Duodenal mucosa (tissue), 2 donors: ENCODE measurements around the gene TRPV5.

Source experiments
- H3K27ac ChIP-seq: one replicate; pipeline ENCODE4 v1.7.0; 2013; ENCODE audit warnings: low read depth, low read length
- H3K27me3 ChIP-seq, 2 donors: one replicate each; pipeline ENCODE4 v1.7.0; 2013; ENCODE audit warnings: low read length in 2 of 2, control low read depth in 1 of 2; ENCODE audit not compliant: insufficient read depth in 2 of 2, control insufficient read depth in 1 of 2
- H3K36me3 ChIP-seq, 2 donors: one replicate each; pipeline ENCODE4 v1.7.0; 2013; ENCODE audit warnings: low read length in 2 of 2, control low read depth in 1 of 2; ENCODE audit not compliant: insufficient read depth in 2 of 2, control insufficient read depth in 1 of 2
- H3K4me1 ChIP-seq, 2 donors: one replicate each; pipeline ENCODE4 v1.7.0; 2013; ENCODE audit warnings: low read length in 2 of 2, control low read depth in 1 of 2; ENCODE audit not compliant: insufficient read depth in 2 of 2, control insufficient read depth in 1 of 2
- H3K4me3 ChIP-seq, 2 donors: one replicate each; pipeline ENCODE4 v1.7.0; 2013; ENCODE audit warnings: low read length in 2 of 2, low read depth in 1 of 2
- H3K9ac ChIP-seq, 2 donors: one replicate each; pipeline ENCODE4 v1.7.0; 2013; ENCODE audit warnings: low read length in 2 of 2, low read depth in 1 of 2
- H3K9me3 ChIP-seq, 2 donors: one replicate each; pipeline ENCODE4 v1.7.0; 2013; ENCODE audit warnings: low read length in 2 of 2, control low read depth in 1 of 2; ENCODE audit not compliant: control insufficient read depth in 1 of 2

Gene TRPV5

GRCh38 chr7:142913051-142913450 is 20.5 kb downstream of the TRPV5 start:
- H3K27me3 ChIP-seq = peaks cover 0 to 4% of the 10 kb centered on the region in 2 donors

GRCh38 chr7:142910481-142910880 is 23.1 kb downstream of the TRPV5 start:
- H3K9ac ChIP-seq = no peak overlapping the region
- no peaks in the 10 kb centered on the region for H3K9me3 ChIP-seq
- peak overlapping the region in 1 of 2 donors; percentile 37 for H3K4me3 ChIP-seq
- no peak overlapping the region for H3K27ac ChIP-seq
- peaks cover 0 to 4% of the 10 kb centered on the region in 2 donors for H3K27me3 ChIP-seq
- peaks cover 25 to 47% of the 10 kb centered on the region in 2 donors for H3K4me1 ChIP-seq
- no peaks in the 10 kb centered on the region for H3K36me3 ChIP-seq

More at GRCh38 chr7:142913051-142913450, 20.5 kb downstream of the TRPV5 start:
- H3K9ac ChIP-seq = no peak overlapping the region
- H3K9me3 ChIP-seq = no peaks in the 10 kb centered on the region
- no peak overlapping the region for H3K27ac ChIP-seq
- H3K4me3 ChIP-seq = no peak overlapping the region
- peaks cover 25 to 47% of the 10 kb centered on the region in 2 donors for H3K4me1 ChIP-seq
- H3K36me3 ChIP-seq = no peaks in the 10 kb centered on the region

GRCh38 chr7:142910031-142910433 is 23.5 kb downstream of the TRPV5 start:
- H3K9ac ChIP-seq = peak overlapping the region in 1 of 2 donors; percentile 44
- H3K4me1 ChIP-seq = peaks cover 25 to 47% of the 10 kb centered on the region in 2 donors
- peak overlapping the region; percentile 6 for H3K27ac ChIP-seq
- H3K27me3 ChIP-seq = peaks cover 0 to 4% of the 10 kb centered on the region in 2 donors
- H3K4me3 ChIP-seq = peak overlapping the region in 1 of 2 donors; percentile 37
- H3K36me3 ChIP-seq = no peaks in the 10 kb centered on the region
- no peaks in the 10 kb centered on the region for H3K9me3 ChIP-seq

- Histone ChIP-seq H3K9ac (peak overlapping the region; percentile 27 to 44), H3K36me3 (no peaks in the 10 kb centered on the region), H3K9me3 (peaks cover 0 to 6% of the 10 kb centered on the region in 2 donors), H3K4me1 (peaks cover 25 to 43% of the 10 kb centered on the region in 2 donors), H3K27ac (peak overlapping the region; percentile 16), H3K27me3 (peaks cover 0 to 4% of the 10 kb centered on the region in 2 donors), H3K4me3 (peak overlapping the region in 1 of 2 donors; percentile 7)
Measured at GRCh38 chr7:142908921-142909890, 24.3 kb downstream of the TRPV5 start.

GRCh38 chr7:142908290-142908689 is 25.3 kb downstream of the TRPV5 start:
- Histone ChIP-seq H3K9me3 (peaks cover 0 to 6% of the 10 kb centered on the region in 2 donors), H3K4me3 (no peak overlapping the region), H3K36me3 (no peaks in the 10 kb centered on the region), H3K9ac (no peak overlapping the region), H3K27ac (no peak overlapping the region), H3K27me3 (peaks cover 0 to 4% of the 10 kb centered on the region in 2 donors), H3K4me1 (peaks cover 25 to 34% of the 10 kb centered on the region in 2 donors)

DNA sequence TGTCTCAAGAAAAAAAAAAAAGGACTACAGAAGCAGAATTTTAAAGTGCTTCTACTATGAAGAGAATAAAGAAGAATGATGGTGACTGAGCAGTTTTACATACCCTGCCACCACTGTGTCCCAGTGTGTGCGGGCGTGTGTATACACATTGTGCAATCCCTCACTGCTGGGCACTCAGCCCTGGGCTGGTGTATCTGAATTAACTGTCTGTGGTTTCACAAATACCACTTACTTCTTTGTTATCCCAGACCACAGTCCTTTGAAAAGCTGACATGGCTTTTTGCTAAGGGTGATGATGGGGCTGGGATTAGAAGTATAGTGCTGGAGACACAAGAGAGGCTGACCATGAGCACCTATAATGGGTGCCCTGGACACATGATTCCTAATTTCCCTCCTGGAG is 26.9 kb downstream of the TRPV5 start:
- Histone ChIP-seq H3K27me3 (peaks cover 0 to 4% of the 10 kb centered on the region in 2 donors), H3K9me3 (peaks cover 0 to 6% of the 10 kb centered on the region in 2 donors), H3K27ac (no peak overlapping the region), H3K4me3 (no peak overlapping the region), H3K9ac (no peak overlapping the region), H3K36me3 (no peaks in the 10 kb centered on the region), H3K4me1 (peaks cover 25 to 31% of the 10 kb centered on the region in 2 donors)

DNA sequence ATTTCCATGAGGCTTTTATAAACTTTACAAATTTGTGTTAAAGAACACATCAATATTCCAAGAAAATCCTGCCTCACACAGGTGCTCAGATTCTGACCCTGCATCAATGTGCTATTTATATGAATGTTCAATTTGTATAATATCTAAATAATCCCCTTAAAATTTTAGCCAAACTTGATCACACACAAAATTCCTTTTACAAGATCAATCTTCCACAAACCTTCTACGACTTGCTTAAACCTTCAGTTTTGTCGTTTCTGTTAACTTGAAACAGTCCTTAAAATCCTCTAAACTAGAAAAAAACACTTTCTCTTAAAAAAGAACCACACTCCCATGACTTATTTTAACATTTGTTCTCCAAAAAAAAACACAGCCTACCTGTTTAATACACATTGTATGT is 27.8 kb downstream of the TRPV5 start:
- Histone ChIP-seq H3K36me3 (no peaks in the 10 kb centered on the region), H3K9me3 (peaks cover 0 to 6% of the 10 kb centered on the region in 2 donors), H3K4me3 (no peak overlapping the region), H3K4me1 (peaks cover 18 to 22% of the 10 kb centered on the region in 2 donors), H3K9ac (no peak overlapping the region), H3K27me3 (no peaks in the 10 kb centered on the region), H3K27ac (no peak overlapping the region)

GRCh38 chr7:142904128-142904527 is 29.4 kb downstream of the TRPV5 start:
- peaks cover 0 to 6% of the 10 kb centered on the region in 2 donors for H3K9me3 ChIP-seq
- no peak overlapping the region for H3K9ac ChIP-seq
- peaks cover 7 to 10% of the 10 kb centered on the region in 2 donors for H3K4me1 ChIP-seq
- H3K36me3 ChIP-seq = no peaks in the 10 kb centered on the region
- H3K27ac ChIP-seq = no peak overlapping the region
- no peaks in the 10 kb centered on the region for H3K27me3 ChIP-seq
- no peak overlapping the region for H3K4me3 ChIP-seq

GRCh38 chr7:142901426-142902259 is 31.9 kb downstream of the TRPV5 start:
- Histone ChIP-seq H3K4me3 (no peak overlapping the region), H3K4me1 (peaks cover 8 to 9% of the 10 kb centered on the region in 2 donors), H3K36me3 (no peaks in the 10 kb centered on the region), H3K9me3 (peaks cover 0 to 6% of the 10 kb centered on the region in 2 donors), H3K27me3 (no peaks in the 10 kb centered on the region), H3K27ac (no peak overlapping the region), H3K9ac (no peak overlapping the region)
